Endothelial cell of umbilical vein (primary cell): ENCODE data around the gene KCNC4. TPM values are rescaled to one million over a fixed set of nuclear protein-coding genes. Genes with fewer than 3 reads are reported as not detected.

Experiments used
- BruUV-seq: library from RNA; stranded (reverse); fragments of 400-500 nt; replicated peaks from 2 replicates; lab custom pipeline; 2021; lab: Mats Ljungman, UMichigan
- CTCF ChIA-PET: fragments of 300-600, 350-600 bp; sonication (Branson Sonifier 250); formaldehyde crosslinking; loops from one replicate; lab custom pipeline; 2021; ENCODE audit warnings: antibody characterized with exemption, inconsistent platforms; lab: Charles Lee
- POLR2A ChIA-PET: fragments of 300-600, 350-600 bp; sonication (Branson Sonifier 250); formaldehyde crosslinking; loops from one replicate; lab custom pipeline; 2021; ENCODE audit warnings: antibody characterized with exemption, inconsistent platforms; lab: Charles Lee
- DNase-seq: peaks from one replicate; pipeline ENCODE4 v3.0.0-alpha.2; 2011; ENCODE audit warnings: low read depth, low spot score
- FAIRE-seq: peaks from 2 replicates; lab custom pipeline; 2011; peaks lifted over from hg19 to GRCh38; lab: Jason Lieb, UNC
- H2AFZ ChIP-seq: 2 replicates; pipeline ENCODE4 v1.6.0; 2012; ENCODE audit warnings: low read depth, low read length, control low read depth, inconsistent platforms
- H3K27ac ChIP-seq: 2 replicates; pipeline ENCODE4 v1.5.1; 2011; ENCODE audit warnings: low read depth, mild to moderate bottlenecking, control low read depth, low read length, moderate library complexity; ENCODE audit not compliant: insufficient read depth
- H3K27me3 ChIP-seq, 2 experiments: 2 replicates each; pipeline versions ENCODE4 v1.6.0 to v1.6.1; 2011; ENCODE audit warnings: low read length in 2 of 2, mixed read lengths in 1 of 2; ENCODE audit not compliant: control insufficient read depth in 2 of 2, insufficient read depth in 2 of 2
- H3K36me3 ChIP-seq, 2 experiments: 2 replicates in 1 of 2; 3 replicates in 1 of 2; pipeline ENCODE4 v1.5.1; 2011; ENCODE audit warnings: low read length in 2 of 2, mild to moderate bottlenecking in 1 of 2, moderate library complexity in 1 of 2; ENCODE audit not compliant: control insufficient read depth in 2 of 2, insufficient read depth in 2 of 2; ENCODE audit errors: extremely low read depth in 1 of 2
- H3K4me1 ChIP-seq: 3 replicates; pipeline ENCODE4 v1.5.1; 2011; ENCODE audit warnings: mild to moderate bottlenecking, low read length; ENCODE audit not compliant: control insufficient read depth, insufficient read depth; ENCODE audit errors: extremely low read depth
- H3K4me2 ChIP-seq: 2 replicates; pipeline ENCODE4 v1.6.1; 2011; ENCODE audit warnings: low read length, control low read depth, mixed read lengths; ENCODE audit not compliant: insufficient read depth
- H3K4me3 ChIP-seq, 3 experiments: fragments of 200-600 bp in 1 of 3; sonication (generic), shearing (Covaris generic) in 1 of 3; replicated peaks in 1 of 3; 2 replicates each; pipeline ENCODE4 v1.5.1; 2011 to 2016; ENCODE audit warnings: control low read depth in 3 of 3, low read length in 3 of 3, mild to moderate bottlenecking in 2 of 3, inconsistent platforms in 1 of 3, low read depth in 1 of 3, moderate library complexity in 1 of 3; ENCODE audit not compliant: insufficient read depth in 1 of 3
- H3K79me2 ChIP-seq: 2 replicates; pipeline ENCODE4 v1.6.0; 2012; ENCODE audit warnings: low read length, inconsistent platforms; ENCODE audit not compliant: control insufficient read depth, insufficient read depth
- H3K9ac ChIP-seq: replicated peaks from 2 replicates; pipeline ENCODE3; 2011; ENCODE audit warnings: low read length, control low read depth; ENCODE audit not compliant: insufficient read depth; ENCODE audit errors: extremely low read depth
- H3K9me1 ChIP-seq: replicated peaks from 3 replicates; pipeline ENCODE4 v1.6.0; 2011; ENCODE audit warnings: mild to moderate bottlenecking, low read length; ENCODE audit not compliant: control insufficient read depth, insufficient read depth; ENCODE audit errors: extremely low read depth
- H3K9me3 ChIP-seq: replicated peaks from 2 replicates; pipeline ENCODE4 v1.5.1; 2012; ENCODE audit warnings: low read length, inconsistent platforms; ENCODE audit not compliant: control insufficient read depth, insufficient read depth
- H4K20me1 ChIP-seq: replicated peaks from 2 replicates; pipeline ENCODE3; 2011; ENCODE audit warnings: mild to moderate bottlenecking, low read length; ENCODE audit not compliant: control insufficient read depth, insufficient read depth; ENCODE audit errors: extremely low read depth
- CTCF ChIP-seq, 2 donors: IDR thresholded peaks; 1 replicate in 1 of 2; 2 replicates in 1 of 2; pipeline ENCODE4 v1.5.1; 2011; ENCODE audit warnings: low read length in 2 of 2, mild to moderate bottlenecking in 2 of 2, moderate library complexity in 2 of 2, control low read depth in 1 of 2, inconsistent platforms in 1 of 2, low read depth in 1 of 2; ENCODE audit not compliant: insufficient read depth in 1 of 2; ENCODE audit errors: extremely low read depth in 1 of 2
- EZH2 ChIP-seq: IDR thresholded peaks from 2 replicates; pipeline ENCODE4 v1.6.1; 2012; ENCODE audit warnings: borderline replicate concordance, low read depth, mild to moderate bottlenecking, moderate library complexity, low read length, inconsistent platforms; ENCODE audit not compliant: severe bottlenecking
- FOS ChIP-seq: IDR thresholded peaks from 2 replicates; pipeline ENCODE4 v1.6.1; 2011; ENCODE audit warnings: mild to moderate bottlenecking, low read length, moderate library complexity, borderline replicate concordance; ENCODE audit not compliant: insufficient read depth
- GATA2 ChIP-seq: IDR thresholded peaks from 2 replicates; pipeline ENCODE4 v1.7.0; 2011; ENCODE audit warnings: low read depth, mild to moderate bottlenecking, moderate library complexity, mixed read lengths, low read length; ENCODE audit not compliant: insufficient read length, insufficient read depth
- JUN ChIP-seq: IDR thresholded peaks from 2 replicates; pipeline ENCODE4 v1.6.1; 2011; ENCODE audit warnings: borderline replicate concordance, low read depth; ENCODE audit not compliant: insufficient read length, insufficient read depth
- MAX ChIP-seq: IDR thresholded peaks from 2 replicates; pipeline ENCODE4 v1.6.1; 2011; ENCODE audit not compliant: insufficient read depth, insufficient read length
- MYC ChIP-seq: IDR thresholded peaks from one replicate; pipeline ENCODE4 v1.6.1; 2011; ENCODE audit warnings: mild to moderate bottlenecking, low read depth, low read length
- POLR2A ChIP-seq: IDR thresholded peaks from 2 replicates; pipeline ENCODE4 v1.6.1; 2012; ENCODE audit warnings: low read depth, mild to moderate bottlenecking, control low read depth, low read length
- POLR2AphosphoS5 ChIP-seq: IDR thresholded peaks from 2 replicates; pipeline ENCODE4 v1.6.1; 2012; ENCODE audit warnings: low read depth, mild to moderate bottlenecking, control low read depth, low read length, moderate library complexity; ENCODE audit not compliant: insufficient read depth
- dilution Hi-C: fragments of 300-500 bp; cut with MboI; formaldehyde crosslinking; loops from one replicate; pipeline ENCODE4 v1.15.0; 2019; ENCODE audit warnings: low sequenced_read_pairs; ENCODE audit not compliant: extremely low pct_ligation_motif_present
- intact Hi-C: fragments of 100-400 bp; cut with micrococcal nuclease; formaldehyde crosslinking; loops from one replicate; pipeline ENCODE4 v1.10.0; 2022
- polyA plus RNA-seq, 4 experiments: library from polyadenylated mRNA; depleted of rRNA in 3 of 4; stranded (reverse) in 3 of 4; unstranded in 1 of 4; fragments of >200 nt; gene quantifications; 2 replicates each; pipeline versions ENCODE4 v1.2.1 to v1.2.3, GENCODE V29; 2011 to 2012; ENCODE audit warnings: missing spikeins in 1 of 4
- total RNA-seq: library from RNA; stranded (reverse); gene quantifications from 2 replicates; pipeline ENCODE4 v1.2.3, GENCODE V29; 2021

KCNC4 gene
- total and polyA plus RNA-seq, 2 donors (not counting 3 experiments of a cell fraction or from before 2014, with no cell fraction given), result 6.7 to 22.5 TPM

- Histone ChIP-seq H3K27me3 (peaks cover 0 to 4% of the 10 kb centered on the region in 2 experiments), H3K9ac (no peak overlapping the region), H3K9me3 (no peaks in the 10 kb centered on the region), H4K20me1 (no peaks in the 10 kb centered on the region), H3K27ac (no peak overlapping the region), H3K79me2 (no peaks in the 10 kb centered on the region), H3K4me1 (no peaks in the 10 kb centered on the region), H3K36me3 (no peaks in the 10 kb centered on the region), H3K4me2 (no peak overlapping the region), H3K4me3 (no peak overlapping the region), H2AFZ (no peak overlapping the region), H3K9me1 (no peaks in the 10 kb centered on the region)
- intact Hi-C loops (no loop called here), dilution Hi-C loops (no loop called here)
- no peak for FAIRE-seq
- ChIA-PET CTCF (no interaction called here), POLR2A (no interaction called here)
- DNase-seq, result no peak
- BruUV-seq, result no TSS peak
- TF ChIP-seq POLR2A (no peak), FOS (no peak), POLR2AphosphoS5 (no peak)
These were observed 45.3 kb downstream of the KCNC4 start for GRCh38 chr1:110255392-110255787.

GRCh38 chr1:110258734-110259133 lies 48.6 kb downstream of the KCNC4 start:
- Histone ChIP-seq H3K9ac (no peak overlapping the region), H3K4me1 (peaks cover 6% of the 10 kb centered on the region), H3K27ac (no peak overlapping the region), H3K9me3 (no peaks in the 10 kb centered on the region), H3K4me3 (no peak overlapping the region), H4K20me1 (no peaks in the 10 kb centered on the region), H3K9me1 (no peaks in the 10 kb centered on the region), H3K36me3 (no peaks in the 10 kb centered on the region), H3K27me3 (peaks cover 0 to 4% of the 10 kb centered on the region in 2 experiments), H3K79me2 (no peaks in the 10 kb centered on the region), H2AFZ (no peak overlapping the region), H3K4me2 (no peak overlapping the region)
- TF ChIP-seq GATA2 (no peak), FOS (no peak), CTCF (IDR thresholded peaks at IDR 0.05; ENCODE audit: extremely low read depth in 1 of 2, insufficient read depth in 1 of 2, low read depth in 1 of 2, low read length in 2 of 2) (no peak), MAX (no peak), MYC (no peak), EZH2 (no peak), JUN (no peak)
- POLR2A ChIA-PET, result no interaction called here
- no TSS peak for BruUV-seq
- CTCF ChIA-PET, result interaction anchor here (1.4 to 1.7 kb wide), 3 partner anchors 51 to 201 kb away, joined by 3 to 6 read pairs (median 5); no protein-coding TSS in a partner anchor
- FAIRE-seq, result no peak
- DNase-seq, result no peak
- intact Hi-C loops (no loop called here), dilution Hi-C loops (no loop called here)
